A549 (cell line): Measurements from ENCODE around the gene CLEC3A.

ENCODE experiments used
- MAZ ChIP-seq: fragments of 150-350 bp; IDR thresholded peaks from 2 replicates; pipeline ENCODE4 v1.6.1; 2014; ENCODE audit warnings: antibody characterized with exemption, low read depth, low read length, borderline replicate concordance
- NFE2L2 ChIP-seq: fragments of 150-350 bp; conservative IDR thresholded peaks from 2 replicates; pipeline ENCODE4 v1.6.1; 2014; ENCODE audit warnings: low read length
- TP53 ChIP-seq: fragments of 250-450 bp; sonication (Bioruptor Pico); IDR thresholded peaks from 2 replicates; pipeline ENCODE4 v1.5.0; 2021; ENCODE audit warnings: mild to moderate bottlenecking, moderate library complexity

GRCh38 chr16:78007121-78007520, 15.2 kb upstream of the CLEC3A start:
- no peak for TF ChIP-seq MAZ
- TF ChIP-seq TP53 (CRISPR knock-in tag), result no peak
- no peak for TF ChIP-seq NFE2L2
